Activated T-cell treated with anti-CD3 and anti-CD28 coated beads, Interleukin-2, amount 50 U/mL, for 72 hours (primary cell): ENCODE results near the gene U2AF2. TPM values are rescaled to one million over a fixed set of nuclear protein-coding genes. Genes with fewer than 3 reads are reported as not detected.

Experiments used
- ATAC-seq, 2 donors: fragments of 150-1000 bp; cut with Tn5 transposase; replicated peaks in 1 of 2; 2 replicates each; pipeline ENCODE4 v1.10.0; 2021; ENCODE audit warnings: moderate library complexity in 2 of 2, mild to moderate bottlenecking in 1 of 2
- DNase-seq, 2 donors: peaks; one replicate each; pipeline ENCODE4 v3.0.0; 2021 to 2022; ENCODE audit warnings: mixed read lengths in 1 of 2
- H3K27ac Mint-ChIP-seq: one replicate; pipeline ENCODE4 v1.8.0; 2022; ENCODE audit warnings: mild to moderate bottlenecking, moderate library complexity, mixed read lengths
- H3K27me3 Mint-ChIP-seq: one replicate; pipeline ENCODE4 v1.8.0; 2022; ENCODE audit warnings: low read depth, mixed read lengths
- H3K36me3 Mint-ChIP-seq, 2 donors: one replicate each; pipeline ENCODE4 v1.8.0; 2022; ENCODE audit warnings: mixed read lengths in 2 of 2, mild to moderate bottlenecking in 1 of 2; ENCODE audit not compliant: insufficient read depth in 2 of 2
- H3K4me1 Mint-ChIP-seq: one replicate; pipeline ENCODE4 v1.8.0; 2022; ENCODE audit warnings: low read depth, mixed read lengths
- H3K4me3 Mint-ChIP-seq, 2 donors: one replicate each; pipeline ENCODE4 v1.8.0; 2022; ENCODE audit warnings: mild to moderate bottlenecking in 2 of 2, mixed read lengths in 2 of 2, moderate library complexity in 2 of 2
- H3K9me3 Mint-ChIP-seq, 2 donors: one replicate each; pipeline ENCODE4 v1.8.0; 2022; ENCODE audit warnings: mixed read lengths in 2 of 2
- total RNA-seq, 2 donors: library from RNA; stranded (reverse); gene quantifications; one replicate each; pipeline ENCODE4 v1.2.3, GENCODE V29; 2022

U2AF2 gene
- total RNA-seq, 2 donors from 2014 or later: 128 to 137 TPM

GRCh38 chr19:55690769-55691545 lies 36.1 kb downstream of the U2AF2 start:
- Mint-ChIP-seq H3K27ac (no peak overlapping the region), H3K36me3 (peaks cover 1 to 3% of the 10 kb centered on the region in 2 donors), H3K27me3 (no peaks in the 10 kb centered on the region), H3K4me3 (no peak overlapping the region), H3K9me3 (no peaks in the 10 kb centered on the region), H3K4me1 (peaks cover 4% of the 10 kb centered on the region)
- DNase-seq (no peak), ATAC-seq (no peak)

GRCh38 chr19:55691561-55692481 lies 37.0 kb downstream of the U2AF2 start:
- Mint-ChIP-seq H3K27ac (no peak overlapping the region), H3K9me3 (no peaks in the 10 kb centered on the region), H3K4me1 (no peaks in the 10 kb centered on the region), H3K36me3 (peaks cover 1 to 3% of the 10 kb centered on the region in 2 donors), H3K27me3 (no peaks in the 10 kb centered on the region), H3K4me3 (no peak overlapping the region)
- DNase-seq (no peak), ATAC-seq (no peak)

GRCh38 chr19:55692681-55693081 lies 37.8 kb downstream of the U2AF2 start:
- Mint-ChIP-seq H3K27ac (no peak overlapping the region), H3K4me3 (no peak overlapping the region), H3K9me3 (no peaks in the 10 kb centered on the region), H3K27me3 (no peaks in the 10 kb centered on the region), H3K4me1 (no peaks in the 10 kb centered on the region), H3K36me3 (peaks cover 1 to 3% of the 10 kb centered on the region in 2 donors)
- no peak for ATAC-seq
- no peak for DNase-seq

- Mint-ChIP-seq H3K27me3 (no peaks in the 10 kb centered on the region), H3K4me1 (no peaks in the 10 kb centered on the region), H3K4me3 (no peak overlapping the region), H3K9me3 (no peaks in the 10 kb centered on the region), H3K27ac (no peak overlapping the region), H3K36me3 (peaks cover 1 to 3% of the 10 kb centered on the region in 2 donors)
- ATAC-seq (no peak), DNase-seq (no peak)
These were observed 38.6 kb downstream of the U2AF2 start for GRCh38 chr19:55693336-55693974.

- ATAC-seq (no peak), DNase-seq (no peak)
- H3K9me3 Mint-ChIP-seq: no peaks in the 10 kb centered on the region
- no peaks in the 10 kb centered on the region for H3K27me3 Mint-ChIP-seq
- no peak overlapping the region for H3K4me3 Mint-ChIP-seq
- H3K36me3 Mint-ChIP-seq: peaks cover 1 to 3% of the 10 kb centered on the region in 2 donors
- H3K4me1 Mint-ChIP-seq: no peaks in the 10 kb centered on the region
- H3K27ac Mint-ChIP-seq: no peak overlapping the region
These were observed 39.4 kb downstream of the U2AF2 start for GRCh38 chr19:55694241-55694655.

- no peak for DNase-seq
- no peaks in the 10 kb centered on the region for H3K27me3 Mint-ChIP-seq
- H3K4me3 Mint-ChIP-seq: no peak overlapping the region
These were observed 40.0 kb downstream of the U2AF2 start for GRCh38 chr19:55694656-55695491.

GRCh38 chr19:55695511-55696290 lies 40.9 kb downstream of the U2AF2 start:
- H3K4me1 Mint-ChIP-seq: no peaks in the 10 kb centered on the region
- no peak for ATAC-seq
- no peak for DNase-seq
- no peaks in the 10 kb centered on the region for H3K9me3 Mint-ChIP-seq
- no peak overlapping the region for H3K27ac Mint-ChIP-seq
- no peak overlapping the region for H3K4me3 Mint-ChIP-seq
- H3K27me3 Mint-ChIP-seq: no peaks in the 10 kb centered on the region
- H3K36me3 Mint-ChIP-seq: peaks cover 1 to 3% of the 10 kb centered on the region in 2 donors

More at GRCh38 chr19:55694656-55695491, 40.0 kb downstream of the U2AF2 start:
- Mint-ChIP-seq H3K9me3 (no peaks in the 10 kb centered on the region), H3K36me3 (peaks cover 1 to 3% of the 10 kb centered on the region in 2 donors), H3K4me1 (no peaks in the 10 kb centered on the region), H3K27ac (no peak overlapping the region)
- no peak for ATAC-seq

DNA sequence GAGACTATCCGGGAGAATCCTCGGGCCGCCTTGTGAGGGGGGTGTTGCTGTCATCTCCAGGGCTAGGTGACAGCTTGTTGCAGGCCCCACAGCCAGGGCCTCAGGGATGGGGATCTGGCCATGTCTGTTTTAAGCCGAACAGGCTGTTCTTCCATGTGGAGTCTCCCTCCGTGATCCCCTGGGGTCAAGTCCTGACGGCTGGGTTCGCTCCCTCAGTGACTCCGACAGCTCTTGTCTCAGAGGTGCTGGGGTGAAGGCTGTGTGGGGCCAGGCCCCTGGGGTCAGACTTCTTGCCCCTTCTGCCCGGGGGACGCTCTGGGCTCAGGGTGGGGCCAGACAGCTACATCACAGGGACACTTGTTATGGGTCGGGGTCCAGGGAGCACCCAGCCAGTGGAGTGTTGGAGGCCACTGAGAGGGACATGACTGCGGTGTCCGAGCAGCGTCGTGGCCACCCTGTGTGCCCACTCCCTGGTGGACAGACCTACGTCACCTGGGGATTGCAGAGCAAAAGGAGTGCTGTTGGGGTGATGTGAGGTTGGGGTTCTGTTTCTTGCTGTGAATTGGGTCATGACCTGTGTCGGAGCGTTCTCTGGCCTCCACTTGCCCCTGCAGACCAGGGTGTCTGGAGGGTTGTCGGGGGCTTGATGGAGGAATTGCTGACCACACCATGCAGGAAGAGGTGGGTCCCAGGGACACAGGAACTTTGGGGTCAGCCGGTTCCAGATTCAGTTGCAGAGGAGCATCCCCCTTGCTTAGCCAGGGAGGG lies 41.6 kb downstream of the U2AF2 start:
- H3K9me3 Mint-ChIP-seq: no peaks in the 10 kb centered on the region
- H3K27ac Mint-ChIP-seq: no peak overlapping the region
- H3K4me3 Mint-ChIP-seq: no peak overlapping the region
- no peaks in the 10 kb centered on the region for H3K4me1 Mint-ChIP-seq
- DNase-seq: no peak
- H3K27me3 Mint-ChIP-seq: no peaks in the 10 kb centered on the region
- ATAC-seq: no peak
- H3K36me3 Mint-ChIP-seq: peaks cover 1 to 3% of the 10 kb centered on the region in 2 donors

- no peak overlapping the region for H3K27ac Mint-ChIP-seq
- no peak overlapping the region for H3K4me3 Mint-ChIP-seq
- peaks cover 1 to 3% of the 10 kb centered on the region in 2 donors for H3K36me3 Mint-ChIP-seq
- H3K9me3 Mint-ChIP-seq: no peaks in the 10 kb centered on the region
- no peak for ATAC-seq
- no peaks in the 10 kb centered on the region for H3K27me3 Mint-ChIP-seq
- H3K4me1 Mint-ChIP-seq: no peaks in the 10 kb centered on the region
- DNase-seq: no peak
These were observed 42.2 kb downstream of the U2AF2 start for GRCh38 chr19:55697069-55697440.

GRCh38 chr19:55697698-55698097 lies 42.9 kb downstream of the U2AF2 start:
- DNase-seq (no peak), ATAC-seq (no peak)
- H3K4me1 Mint-ChIP-seq: no peaks in the 10 kb centered on the region
- H3K27me3 Mint-ChIP-seq: no peaks in the 10 kb centered on the region
- no peak overlapping the region for H3K27ac Mint-ChIP-seq
- no peaks in the 10 kb centered on the region for H3K9me3 Mint-ChIP-seq
- peaks cover 1 to 4% of the 10 kb centered on the region in 2 donors for H3K36me3 Mint-ChIP-seq
- H3K4me3 Mint-ChIP-seq: no peak overlapping the region

DNA sequence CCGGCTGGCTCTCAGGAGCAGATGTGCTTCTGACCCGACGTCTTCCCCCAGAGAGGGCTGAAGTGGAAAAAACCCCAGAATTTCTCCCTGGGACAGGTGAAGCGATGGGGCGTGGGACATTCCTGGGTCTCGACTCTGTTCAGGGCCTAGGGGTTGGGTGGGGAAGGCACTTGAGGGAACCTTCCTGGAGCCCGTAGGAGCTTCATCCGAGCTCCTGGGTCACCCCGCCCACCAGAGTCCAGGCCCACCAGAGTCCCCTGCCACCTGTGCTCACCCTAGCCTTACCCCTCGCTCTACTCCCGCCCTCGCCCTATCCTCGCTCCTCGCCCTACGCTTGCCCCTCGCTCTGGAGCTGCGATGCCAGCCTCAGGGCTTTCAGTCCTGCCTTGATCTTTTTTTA lies 43.4 kb downstream of the U2AF2 start:
- H3K4me3 Mint-ChIP-seq: no peak overlapping the region
- ATAC-seq (no peak), DNase-seq (no peak)
- no peaks in the 10 kb centered on the region for H3K27me3 Mint-ChIP-seq
- H3K9me3 Mint-ChIP-seq: no peaks in the 10 kb centered on the region
- no peaks in the 10 kb centered on the region for H3K4me1 Mint-ChIP-seq
- H3K27ac Mint-ChIP-seq: no peak overlapping the region
- H3K36me3 Mint-ChIP-seq: peaks cover 3 to 4% of the 10 kb centered on the region in 2 donors
